HG03139 (cell line): ENCODE data around the gene TOMM40.
"Not testable (repeated sequence)": the region's sequence is repeated elsewhere in the genome, so short reads cannot be mapped to it uniquely, and the experiment has no call there.

Experiments
- ATAC-seq: cut with Tn5 transposase; IDR thresholded peaks from one replicate; pipeline ENCODE4 v1.9.1; 2021; ENCODE audit not compliant: unreplicated experiment

Gene TOMM40

GRCh38 chr19:44893332-44894051 lies 2.4 kb downstream of the TOMM40 start:
- no peak for ATAC-seq

DNA sequence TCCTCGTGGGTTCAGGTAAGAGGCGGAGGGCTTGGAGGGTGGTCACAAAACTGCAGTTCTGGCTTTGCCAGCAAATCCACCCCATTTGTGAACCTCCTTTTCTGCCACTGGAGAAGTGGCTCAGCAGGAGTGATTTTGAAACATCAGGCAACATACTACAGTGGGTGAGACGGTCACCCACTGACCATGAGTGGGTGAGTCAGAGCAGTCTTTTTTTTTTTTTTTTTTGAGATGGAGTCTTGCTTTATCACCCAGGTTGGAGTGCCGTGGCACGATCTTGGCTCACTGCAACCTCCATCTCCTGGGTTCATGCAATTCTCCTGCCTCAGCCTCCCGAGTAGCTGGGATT lies 3.0 kb downstream of the TOMM40 start:
- ATAC-seq: no peak

DNA sequence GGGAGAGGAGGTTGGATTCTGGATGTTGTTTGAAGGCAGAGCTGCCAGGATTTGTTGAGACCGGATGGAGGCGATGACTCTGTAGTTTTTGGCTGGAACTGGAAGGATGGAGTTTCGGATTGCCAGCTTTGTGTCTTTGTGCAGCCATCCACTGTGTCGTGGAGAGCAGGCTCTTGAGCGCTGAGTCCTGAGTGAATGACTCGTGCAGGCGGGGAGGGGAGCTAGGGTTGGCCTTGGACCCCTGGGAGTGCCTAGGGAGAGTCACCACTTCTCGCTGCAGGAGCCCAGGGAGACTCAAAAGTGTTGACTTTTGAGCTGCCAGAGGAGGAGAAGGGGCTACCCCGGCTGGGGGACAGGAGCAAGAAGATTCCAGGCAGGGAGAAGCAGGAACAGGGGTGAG lies 3.9 kb downstream of the TOMM40 start:
- ATAC-seq: no peak

DNA sequence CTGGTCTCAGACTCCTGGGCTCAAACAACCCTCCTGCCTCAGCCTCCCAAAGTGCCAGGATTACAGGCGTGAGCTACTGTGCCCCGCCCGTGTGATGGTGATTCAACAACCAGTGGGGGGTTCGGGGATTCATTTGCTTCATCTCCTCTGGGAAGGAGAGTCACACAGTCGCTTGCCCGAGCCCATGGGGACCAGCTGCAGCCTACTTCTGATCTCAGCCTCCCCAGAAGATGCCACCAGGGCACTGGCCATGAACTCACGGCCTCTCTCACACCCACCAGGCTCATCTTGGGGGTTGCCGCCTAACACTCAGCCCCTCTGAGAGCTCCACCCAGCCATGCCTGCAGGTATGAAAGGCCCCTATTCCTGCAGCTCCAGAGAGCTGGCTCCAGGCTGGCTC lies 6.8 kb downstream of the TOMM40 start:
- no peak for ATAC-seq

- no peak for ATAC-seq
Observed at GRCh38 chr19:44900328-44901244, 9.5 kb downstream of the TOMM40 start.

DNA sequence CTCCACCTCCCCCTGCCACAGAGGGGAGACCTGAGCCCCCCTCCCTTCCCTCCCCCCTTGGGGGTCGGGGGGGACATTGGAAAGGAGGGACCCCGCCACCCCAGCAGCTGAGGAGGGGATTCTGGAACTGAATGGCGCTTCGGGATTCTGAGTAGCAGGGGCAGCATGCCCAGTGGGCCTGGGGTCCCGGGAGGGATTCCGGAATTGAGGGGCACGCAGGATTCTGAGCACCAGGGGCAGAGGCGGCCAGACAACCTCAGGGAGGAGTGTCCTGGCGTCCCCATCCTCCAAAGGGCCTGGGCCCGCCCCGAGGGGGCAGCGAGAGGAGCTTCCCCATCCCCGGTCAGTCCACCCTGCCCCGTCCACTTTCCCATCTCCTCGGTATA lies 12.2 kb downstream of the TOMM40 start:
- ATAC-seq: no peak

DNA sequence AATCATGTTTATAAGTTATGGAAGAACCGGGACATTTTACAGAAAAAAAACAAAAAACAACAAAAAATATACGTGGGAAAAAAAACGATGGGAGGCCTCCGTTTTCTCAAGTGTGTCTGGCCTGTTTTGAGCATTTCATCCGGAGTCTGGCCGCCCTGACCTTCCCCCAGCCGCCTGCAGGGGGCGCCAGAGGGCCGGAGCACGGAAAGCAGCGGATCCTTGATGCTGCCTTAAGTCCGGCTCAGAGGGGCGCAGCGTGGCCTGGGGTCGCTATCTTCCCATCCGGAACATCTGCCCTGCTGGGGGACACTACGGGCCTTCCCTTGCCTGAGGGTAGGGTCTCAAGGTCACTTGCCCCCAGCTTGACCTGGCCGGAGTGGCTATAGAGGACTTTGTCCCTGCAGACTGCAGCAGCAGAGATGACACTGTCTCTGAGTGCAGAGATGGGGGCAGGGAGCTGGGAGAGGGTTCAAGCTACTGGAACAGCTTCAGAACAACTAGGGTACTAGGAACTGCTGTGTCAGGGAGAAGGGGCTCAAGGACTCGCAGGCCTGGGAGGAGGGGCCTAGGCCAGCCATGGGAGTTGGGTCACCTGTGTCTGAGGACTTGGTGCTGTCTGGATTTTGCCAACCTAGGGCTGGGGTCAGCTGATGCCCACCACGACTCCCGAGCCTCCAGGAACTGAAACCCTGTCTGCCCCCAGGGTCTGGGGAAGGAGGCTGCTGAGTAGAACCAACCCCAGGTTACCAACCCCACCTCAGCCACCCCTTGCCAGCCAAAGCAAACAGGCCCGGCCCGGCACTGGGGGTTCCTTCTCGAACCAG lies 12.8 kb downstream of the TOMM40 start:
- no peak for ATAC-seq

DNA sequence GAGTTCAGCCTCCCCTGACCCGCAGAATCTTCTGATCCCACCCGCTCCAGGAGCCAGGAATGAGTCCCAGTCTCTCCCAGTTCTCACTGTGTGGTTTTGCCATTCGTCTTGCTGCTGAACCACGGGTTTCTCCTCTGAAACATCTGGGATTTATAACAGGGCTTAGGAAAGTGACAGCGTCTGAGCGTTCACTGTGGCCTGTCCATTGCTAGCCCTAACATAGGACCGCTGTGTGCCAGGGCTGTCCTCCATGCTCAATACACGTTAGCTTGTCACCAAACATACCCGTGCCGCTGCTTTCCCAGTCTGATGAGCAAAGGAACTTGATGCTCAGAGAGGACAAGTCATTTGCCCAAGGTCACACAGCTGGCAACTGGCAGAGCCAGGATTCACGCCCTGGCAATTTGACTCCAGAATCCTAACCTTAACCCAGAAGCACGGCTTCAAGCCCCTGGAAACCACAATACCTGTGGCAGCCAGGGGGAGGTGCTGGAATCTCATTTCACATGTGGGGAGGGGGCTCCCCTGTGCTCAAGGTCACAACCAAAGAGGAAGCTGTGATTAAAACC lies 13.5 kb downstream of the TOMM40 start:
- no peak for ATAC-seq

- ATAC-seq: no peak
Observed at GRCh38 chr19:44905437-44906160, 14.5 kb downstream of the TOMM40 start, which contains the start of gene APOE. TSS of gene APOE (plus strand) at chr19:44905796. CDS start at chr19:44906625, 829 bp downstream.

GRCh38 chr19:44907613-44908012 lies 16.6 kb downstream of the TOMM40 start:
- no peak for ATAC-seq

- no peak for ATAC-seq
Observed at GRCh38 chr19:44908074-44908835, 17.2 kb downstream of the TOMM40 start.

DNA sequence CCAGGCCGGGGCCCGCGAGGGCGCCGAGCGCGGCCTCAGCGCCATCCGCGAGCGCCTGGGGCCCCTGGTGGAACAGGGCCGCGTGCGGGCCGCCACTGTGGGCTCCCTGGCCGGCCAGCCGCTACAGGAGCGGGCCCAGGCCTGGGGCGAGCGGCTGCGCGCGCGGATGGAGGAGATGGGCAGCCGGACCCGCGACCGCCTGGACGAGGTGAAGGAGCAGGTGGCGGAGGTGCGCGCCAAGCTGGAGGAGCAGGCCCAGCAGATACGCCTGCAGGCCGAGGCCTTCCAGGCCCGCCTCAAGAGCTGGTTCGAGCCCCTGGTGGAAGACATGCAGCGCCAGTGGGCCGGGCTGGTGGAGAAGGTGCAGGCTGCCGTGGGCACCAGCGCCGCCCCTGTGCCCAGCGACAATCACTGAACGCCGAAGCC lies 17.8 kb downstream of the TOMM40 start:
- no peak for ATAC-seq

DNA sequence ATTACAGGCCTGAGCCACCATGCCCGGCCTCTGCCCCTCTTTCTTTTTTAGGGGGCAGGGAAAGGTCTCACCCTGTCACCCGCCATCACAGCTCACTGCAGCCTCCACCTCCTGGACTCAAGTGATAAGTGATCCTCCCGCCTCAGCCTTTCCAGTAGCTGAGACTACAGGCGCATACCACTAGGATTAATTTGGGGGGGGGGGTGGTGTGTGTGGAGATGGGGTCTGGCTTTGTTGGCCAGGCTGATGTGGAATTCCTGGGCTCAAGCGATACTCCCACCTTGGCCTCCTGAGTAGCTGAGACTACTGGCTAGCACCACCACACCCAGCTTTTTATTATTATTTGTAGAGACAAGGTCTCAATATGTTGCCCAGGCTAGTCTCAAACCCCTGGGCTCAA lies 18.7 kb downstream of the TOMM40 start:
- no peak for ATAC-seq

DNA sequence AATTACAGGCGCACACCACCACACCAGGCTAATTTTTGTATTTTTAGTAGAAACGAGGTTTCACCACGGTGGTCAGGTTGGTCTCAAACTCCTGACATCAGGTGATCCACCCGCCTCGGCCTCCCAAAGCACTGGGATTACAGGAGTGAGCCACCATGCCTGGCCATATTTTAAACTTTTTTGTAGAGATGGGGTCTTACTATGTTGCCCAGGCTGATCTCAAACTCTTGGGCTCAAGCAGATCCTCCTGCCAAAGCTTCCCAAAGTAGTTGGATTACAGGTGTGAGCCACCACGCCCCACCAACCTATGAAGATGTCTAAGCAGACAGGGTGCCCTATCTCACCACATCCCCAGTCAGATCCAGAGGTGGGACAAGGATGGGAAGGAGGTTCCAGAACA lies 20.8 kb downstream of the TOMM40 start:
- not testable (repeated sequence) for ATAC-seq

- no peak for ATAC-seq
Observed at GRCh38 chr19:44912854-44913253, 21.8 kb downstream of the TOMM40 start.

DNA sequence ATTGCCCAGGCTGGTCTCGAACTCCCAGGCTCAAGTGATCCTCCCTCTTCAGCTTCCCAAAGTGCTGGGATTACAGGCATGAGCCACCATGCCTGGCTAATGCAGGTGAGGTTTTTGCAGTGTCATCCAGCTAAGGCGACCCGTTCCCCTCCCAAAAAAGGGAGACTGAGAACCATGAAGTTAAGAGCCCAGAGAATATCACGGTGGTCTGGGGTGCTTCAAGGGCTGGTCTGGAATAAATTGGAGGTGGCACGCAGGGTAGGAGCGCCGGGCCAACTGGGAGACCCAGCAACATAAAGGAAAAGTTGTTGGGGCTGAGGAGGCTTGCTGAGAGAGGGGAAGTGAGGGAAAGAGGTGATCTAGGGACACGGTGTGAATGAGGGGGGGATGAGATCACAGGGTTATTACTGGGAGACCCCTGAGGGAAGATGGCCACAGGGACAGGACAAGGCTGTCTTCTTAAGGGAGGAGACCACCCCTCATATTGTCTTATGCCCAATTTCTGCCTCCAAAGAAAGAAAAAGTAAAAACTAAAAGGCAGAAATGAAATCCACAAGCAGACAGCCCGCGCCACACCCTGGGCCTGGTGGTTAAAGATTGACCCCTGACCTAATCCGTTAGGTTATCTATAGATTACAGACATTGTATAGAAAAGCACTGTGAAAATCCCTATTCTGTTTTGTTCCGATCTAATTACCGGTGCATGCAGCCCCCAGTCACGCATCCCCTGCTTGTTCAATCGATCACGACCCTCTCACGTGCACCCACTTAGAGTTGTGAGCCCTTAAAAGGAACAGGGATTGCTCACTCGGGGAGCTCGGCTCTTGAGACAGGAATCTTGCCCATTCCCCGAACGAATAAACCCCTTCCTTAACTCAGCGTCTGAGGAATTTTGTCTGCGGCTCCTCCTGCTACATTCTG lies 22.7 kb downstream of the TOMM40 start:
- ATAC-seq: not testable (repeated sequence)

- peak; percentile 91 for ATAC-seq
Observed at GRCh38 chr19:44914433-44915206, 23.6 kb downstream of the TOMM40 start, which contains the start of gene APOC1. TSS of gene APOC1 (plus strand) at chr19:44914608. CDS start at chr19:44914892, 284 bp downstream.
